Vein endothelial cell (primary cell): Measurements from ENCODE around the gene TP53TG3B. TPM values are rescaled to one million over a fixed set of nuclear protein-coding genes. Genes with fewer than 3 reads are reported as not detected.

Source experiments
- small RNA-seq: library from RNA; depleted of rRNA; stranded (forward); fragments of <200 nt; gene quantifications from one replicate; pipeline ENCODE3, GENCODE V24; 2012
- total RNA-seq: library from RNA; depleted of rRNA; stranded (reverse); fragments of >200 nt; gene quantifications from 2 replicates; pipeline ENCODE4 v1.2.3, GENCODE V29; 2012

TP53TG3B gene, protein sequence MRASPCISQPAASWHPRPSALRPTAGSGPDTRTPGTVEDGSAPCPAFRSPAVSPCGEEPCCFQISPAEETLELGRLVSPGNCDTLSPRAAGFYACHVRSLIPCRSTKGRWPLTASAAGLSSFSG
- total RNA-seq: not detected in 2 replicates

DNA sequence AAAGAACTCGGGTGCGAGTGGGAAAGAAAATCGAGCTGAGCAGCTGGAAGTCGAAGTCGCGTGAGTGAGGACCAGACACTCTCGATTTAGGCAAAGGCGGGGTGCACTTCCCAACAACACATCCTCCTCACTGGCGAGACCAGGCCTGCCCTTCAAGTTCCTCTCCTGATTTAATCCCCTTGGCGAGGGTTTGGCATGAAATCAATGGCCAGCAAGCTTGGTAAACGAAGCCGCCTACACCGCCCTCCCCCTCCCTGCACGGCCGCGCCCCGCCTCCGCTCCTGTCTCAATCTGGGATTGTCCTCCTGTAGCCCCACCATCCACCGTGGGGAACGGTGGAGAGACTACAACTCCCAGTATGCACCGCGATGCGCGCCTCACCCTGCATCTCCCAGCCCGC, at the start of gene TP53TG3B:
Gene TP53TG3B, plus strand, starts transcription at position 301 of the 400 bp plus-strand sequence. Its CDS starts 68 bp downstream, at position 369.

Small RNA genes within 50 kb of the gene (small RNA-seq; reads per million reads assigned to genes)
- gene AC141257.3 (not detected), gene AC141257.4 (not detected)

Other genes starting within 250 kb of the TP53TG3B start
- not detected in 2 replicates for gene TP53TG3C, start 166.6 kb upstream of the TP53TG3B start, total RNA-seq
- not detected in 2 replicates for gene TP53TG3E, start 56.5 kb upstream of the TP53TG3B start, total RNA-seq
- gene TP53TG3F, start 98.8 kb downstream of the TP53TG3B start, total RNA-seq: not detected in 2 replicates